K562 (cell line): Measurements from ENCODE around the gene CDH16. TPM values are rescaled to one million over a fixed set of nuclear protein-coding genes. Genes with fewer than 3 reads are reported as not detected.

Experiments
- DNMT1 ChIP-seq: fragments of 450-650 bp; IDR thresholded peaks from 2 replicates; pipeline ENCODE4 v1.6.1; 2016; ENCODE audit warnings: antibody characterized with exemption, mild to moderate bottlenecking
- FOXP1 ChIP-seq: sonication (generic); formaldehyde crosslinking; IDR thresholded peaks from 2 replicates; pipeline ENCODE4 v1.8.0; 2022; ENCODE audit warnings: mild to moderate bottlenecking, missing genetic modification reagents
- GABPB1 ChIP-seq: sonication (generic); formaldehyde crosslinking; IDR thresholded peaks from 2 replicates; pipeline ENCODE4 v1.8.0; 2022; ENCODE audit warnings: mild to moderate bottlenecking, missing genetic modification reagents
- GATAD2A ChIP-seq: fragments of 450-650 bp; IDR thresholded peaks from 2 replicates; pipeline ENCODE4 v1.6.1; 2017
- HINFP ChIP-seq: fragments of 450-650 bp; conservative IDR thresholded peaks from 2 replicates; pipeline ENCODE4 v1.6.1; 2016; ENCODE audit warnings: missing genetic modification characterization, low read depth, mild to moderate bottlenecking, control low read depth, missing compliant biosample characterization
- KDM1A ChIP-seq, 2 experiments: fragments of 450-650 bp; IDR thresholded peaks; 2 replicates each; pipeline ENCODE4 v1.6.1; 2016; ENCODE audit warnings: mild to moderate bottlenecking in 2 of 2
- MEF2D ChIP-seq: conservative IDR thresholded peaks from 2 replicates; pipeline ENCODE4 v1.6.1; 2016; ENCODE audit warnings: low read depth, missing genetic modification characterization, missing compliant biosample characterization
- MLX ChIP-seq, 2 experiments: fragments of 450-650 bp in 1 of 2; sonication (generic) in 1 of 2; formaldehyde crosslinking; conservative IDR thresholded peaks; 2 replicates each; pipeline versions ENCODE4 v1.4.0 to v1.8.1; 2020 to 2022; ENCODE audit warnings: mild to moderate bottlenecking in 1 of 2, missing genetic modification reagents in 1 of 2
- NR4A1 ChIP-seq, 2 experiments: fragments of 250-450 bp in 1 of 2; fragments of 450-650 bp in 1 of 2; sonication (Bioruptor Pico) in 1 of 2; IDR thresholded peaks; 2 replicates each; pipeline versions ENCODE4 v1.4.0 to v1.6.1; 2016 to 2020; ENCODE audit warnings: mild to moderate bottlenecking in 2 of 2, missing compliant biosample characterization in 1 of 2, missing genetic modification characterization in 1 of 2, moderate library complexity in 1 of 2
- NRF1 ChIP-seq, 2 experiments: fragments of 450-650 bp; IDR thresholded peaks in 1 of 2; conservative IDR thresholded peaks in 1 of 2; 2 replicates each; pipeline ENCODE4 v1.6.1; 2014; ENCODE audit warnings: mild to moderate bottlenecking in 2 of 2
- PRDM10 ChIP-seq: fragments of 450-650 bp; IDR thresholded peaks from 2 replicates; pipeline ENCODE4 v1.6.1; 2018; ENCODE audit not compliant: partially characterized antibody
- TOE1 ChIP-seq, 2 experiments: fragments of 450-650 bp in 1 of 2; sonication (generic) in 1 of 2; formaldehyde crosslinking in 1 of 2; IDR thresholded peaks; 2 replicates each; pipeline versions ENCODE4 v1.7.1 to v1.8.0; 2016 to 2022; ENCODE audit warnings: borderline replicate concordance in 2 of 2, mild to moderate bottlenecking in 2 of 2, antibody characterized with exemption in 1 of 2, inconsistent platforms in 1 of 2, low read depth in 1 of 2, missing genetic modification reagents in 1 of 2, moderate library complexity in 1 of 2
- USF2 ChIP-seq: sonication (generic); formaldehyde crosslinking; IDR thresholded peaks from 2 replicates; pipeline ENCODE4 v1.5.0; 2020; ENCODE audit warnings: missing genetic modification reagents
- ZBTB17 ChIP-seq: fragments of 450-650 bp; formaldehyde crosslinking; IDR thresholded peaks from 2 replicates; pipeline ENCODE4 v1.4.0; 2020; ENCODE audit warnings: mild to moderate bottlenecking
- ZNF408 ChIP-seq: fragments of 250-450 bp; sonication (Bioruptor Pico); IDR thresholded peaks from 2 replicates; pipeline ENCODE4 v1.4.0; 2020; ENCODE audit warnings: low read depth, mild to moderate bottlenecking, moderate library complexity
- ZNF584 ChIP-seq: fragments of 200-800 bp; sonication (Bioruptor generic); IDR thresholded peaks from 2 replicates; pipeline ENCODE4 v1.6.1; 2016; ENCODE audit warnings: low read depth, mild to moderate bottlenecking, missing genetic modification characterization, missing compliant biosample characterization
- ZNF644 ChIP-seq: fragments of 200-800 bp; sonication (Bioruptor generic); IDR thresholded peaks from 2 replicates; pipeline ENCODE4 v1.6.1; 2016; ENCODE audit warnings: low read depth, missing genetic modification characterization, missing compliant biosample characterization
- ZNF695 ChIP-seq: fragments of 450-650 bp; formaldehyde crosslinking; IDR thresholded peaks from 2 replicates; pipeline ENCODE4 v1.4.0; 2020; ENCODE audit warnings: mild to moderate bottlenecking, moderate library complexity
- ZNF830 ChIP-seq: fragments of 250-450 bp; sonication (Bioruptor Pico); IDR thresholded peaks from 2 replicates; pipeline ENCODE4 v1.5.0; 2021; ENCODE audit warnings: mild to moderate bottlenecking
- polyA plus RNA-seq, 8 experiments: library from polyadenylated mRNA; depleted of rRNA in 4 of 8; stranded (reverse) in 5 of 8; unstranded in 3 of 8; fragments of >200 nt; fragmentation: Nextera tagmentation in 2 of 8; fragmentation: Illumina TruSeq in 1 of 8; extraction: Ambion mirVana in 2 of 8; extraction: Trizol in 1 of 8; gene quantifications; 2 replicates each; pipeline versions ENCODE4 v1.2.1 to v1.2.3, GENCODE V29; 2011 to 2014; ENCODE audit warnings: inconsistent platforms in 1 of 8, missing spikeins in 1 of 8
- total RNA-seq, 7 experiments: library from RNA; depleted of rRNA in 6 of 7; stranded (reverse); fragments of >200 nt in 6 of 7; fragmentation: Illumina TruSeq in 2 of 7; extraction: Trizol in 2 of 7; gene quantifications; 2 replicates each; pipeline versions ENCODE4 v1.2.1 to v1.2.3, GENCODE V29; 2011 to 2021; ENCODE audit warnings: low replicate concordance in 1 of 7

CDH16 gene
- total and polyA plus RNA-seq, 9 of the 15 experiments (the other 6 are each of a cell fraction or from before 2014, with no cell fraction given), result not detected

GRCh38 chr16:66899310-66899944 lies 19.3 kb downstream of the CDH16 start (continued):
- no peak for TF ChIP-seq ZNF408 (CRISPR knock-in tag)
- no peak for TF ChIP-seq PRDM10
- peak in 1 of 2 experiments; percentile 17; a peak in 1 of 4 replicates for TF ChIP-seq KDM1A (IDR thresholded peaks at IDR 0.05)
- 0 out of 2 replicates have a peak, but pooled peaks have one; percentile 65 for TF ChIP-seq ZNF584 (CRISPR knock-in tag)
- 0 out of 2 replicates have a peak, but pooled peaks have one; percentile 7 for TF ChIP-seq NR4A1 (CRISPR knock-in tag; IDR thresholded peaks at IDR 0.05)
- TF ChIP-seq NR4A1 (tag; IDR thresholded peaks at IDR 0.05), result peak; percentile 79
- peak; percentile 5; the same call in 1 of the 2 replicates for TF ChIP-seq USF2 (CRISPR knock-in tag)
- peak; percentile 71; the same call in 1 of the 2 replicates for TF ChIP-seq ZBTB17 (CRISPR knock-in tag)
- TF ChIP-seq HINFP, result peak; percentile 36
- peak; percentile 38; the same call in 1 of the 2 replicates for TF ChIP-seq ZNF830 (CRISPR knock-in tag)
- 0 out of 2 replicates have a peak, but pooled peaks have one; percentile 11 for TF ChIP-seq TOE1 (IDR thresholded peaks at IDR 0.05; ENCODE audit: borderline replicate concordance)
- TF ChIP-seq TOE1 (CRISPR knock-in tag; IDR thresholded peaks at IDR 0.05; ENCODE audit: borderline replicate concordance, low read depth), result no peak
- peak; percentile 80 for TF ChIP-seq MEF2D (tag)
- peak; percentile 11; the same call in 1 of the 2 replicates for TF ChIP-seq GABPB1 (CRISPR knock-in tag)
- no peak for TF ChIP-seq ZNF695 (CRISPR knock-in tag)
- 0 out of 4 replicates have a peak, but pooled peaks of 1 of the 2 experiments have one; percentile 12 for TF ChIP-seq NRF1 (conservative IDR thresholded peaks at IDR 0.05 in 1 of 2, IDR thresholded peaks at IDR 0.05 in 1 of 2)
- 0 out of 2 replicates have a peak, but pooled peaks have one; percentile 41 for TF ChIP-seq DNMT1
- peak; percentile 45; the same call in 1 of the 2 replicates for TF ChIP-seq FOXP1 (CRISPR knock-in tag)
- peak; percentile 77; the same call in 1 of the 2 replicates for TF ChIP-seq ZNF644 (tag)
- TF ChIP-seq MLX (CRISPR knock-in tag; conservative IDR thresholded peaks at IDR 0.05), result 0 out of 4 replicates have a peak, but pooled peaks of 1 of the 2 experiments have one; percentile 14
- peak; percentile 25; the same call in 1 of the 2 replicates for TF ChIP-seq GATAD2A
